Adrenal gland (tissue), 5 donors: ENCODE results near the gene KCNMA1.

Experiments used
- CTCF ChIP-seq, 6 experiments: fragments of 450-650 bp in 4 of 6; fragments of 200-600 bp in 2 of 6; sonication (generic) in 1 of 6; IDR thresholded peaks; 1 replicate in 5 of 6; 2 replicates in 1 of 6; pipeline versions ENCODE4 v1.5.1 to v1.8.0; 2016 to 2021; ENCODE audit warnings: antibody characterized with exemption in 6 of 6, mild to moderate bottlenecking in 2 of 6, moderate library complexity in 1 of 6
- POLR2A ChIP-seq, 2 donors: fragments of 450-650 bp; IDR thresholded peaks; one replicate each; pipeline ENCODE4 v1.6.1; 2017; ENCODE audit warnings: antibody characterized with exemption in 2 of 2, mild to moderate bottlenecking in 2 of 2, moderate library complexity in 1 of 2
- donor health status: DM: no; HTN: no; CAD: no.

- TF ChIP-seq CTCF (IDR thresholded peaks at IDR 0.05) (no peak), POLR2A (IDR thresholded peaks at IDR 0.05) (no peak)
Observed at GRCh38 chr10:77404810-77405209, 232.8 kb downstream of the KCNMA1 start.
